Esophagus muscularis mucosa (tissue), 4 donors: ENCODE measurements around the gene PTPN4. TPM values are rescaled to one million over a fixed set of nuclear protein-coding genes. Genes with fewer than 3 reads are reported as not detected.

Experiments used
- DNase-seq: peaks from one replicate; pipeline ENCODE4 v3.0.0-alpha.2; 2017; ENCODE audit errors: extremely low spot score
- H3K27ac ChIP-seq, 4 donors: fragments of 200-600 bp; sonication (generic); replicated peaks in 1 of 4; 1 replicate in 3 of 4; 2 replicates in 1 of 4; pipeline ENCODE4 v1.5.1; 2016 to 2019; ENCODE audit warnings: mild to moderate bottlenecking in 1 of 4
- H3K27me3 ChIP-seq, 4 donors: fragments of 200-600 bp; sonication (generic); one replicate each; pipeline versions ENCODE4 v1.5.1 to v1.6.0; 2016 to 2019
- H3K36me3 ChIP-seq, 4 donors: fragments of 200-600 bp; sonication (generic); one replicate each; pipeline ENCODE4 v1.5.1; 2016 to 2019
- H3K4me1 ChIP-seq, 4 donors: fragments of 200-600 bp; sonication (generic); one replicate each; pipeline ENCODE4 v1.5.1; 2016 to 2019
- H3K4me3 ChIP-seq, 4 donors: fragments of 200-600 bp; sonication (generic); 1 replicate in 2 of 4; 2 replicates in 2 of 4; pipeline ENCODE4 v1.5.1; 2016 to 2019; ENCODE audit warnings: mild to moderate bottlenecking in 4 of 4, moderate library complexity in 1 of 4
- H3K9me3 ChIP-seq, 4 donors: fragments of 200-600 bp; sonication (generic); 1 replicate in 3 of 4; 2 replicates in 1 of 4; pipeline ENCODE4 v1.5.1; 2016 to 2019
- EP300 ChIP-seq: sonication (generic); formaldehyde crosslinking; IDR thresholded peaks from one replicate; pipeline ENCODE4 v1.6.1; 2017; ENCODE audit warnings: antibody characterized with exemption
- POLR2A ChIP-seq: fragments of 450-650 bp; IDR thresholded peaks from one replicate; pipeline ENCODE4 v1.6.1; 2017; ENCODE audit warnings: antibody characterized with exemption, moderate library complexity, mild to moderate bottlenecking, low read depth
- POLR2AphosphoS5 ChIP-seq, 2 donors: sonication (generic); formaldehyde crosslinking; IDR thresholded peaks; one replicate each; pipeline ENCODE4 v1.6.1; 2017; ENCODE audit warnings: antibody characterized with exemption in 2 of 2
- WGBS: methylation state at CpG from one replicate; pipeline ENCODE4 v1.1.5; 2018; 5-methylcytosine and 5-hydroxymethylcytosine counted together
- intact Hi-C: fragments of 100-400 bp; cut with DNase I; formaldehyde crosslinking; loops from one replicate; pipeline ENCODE4 v1.15.1; 2023
- total RNA-seq, 4 donors: library from RNA; depleted of rRNA; stranded (reverse); fragments of >200 nt; gene quantifications; one replicate each; pipeline versions ENCODE4 v1.1.0 to v1.2.1, GENCODE V29; 2016
- TF ChIP-seq, protein P1 (sequence below), 3 experiments: fragments of 200-600 bp in 2 of 3; fragments of 450-650 bp in 1 of 3; sonication (generic) in 2 of 3; IDR thresholded peaks; one replicate each; pipeline ENCODE4 v1.5.1; 2017 to 2019; ENCODE audit warnings: antibody characterized with exemption in 3 of 3, mild to moderate bottlenecking in 2 of 3, moderate library complexity in 1 of 3

PTPN4 gene
- total RNA-seq, 4 donors from 2014 or later = 21.3 to 39.9 (median 24.7) TPM

DNA sequence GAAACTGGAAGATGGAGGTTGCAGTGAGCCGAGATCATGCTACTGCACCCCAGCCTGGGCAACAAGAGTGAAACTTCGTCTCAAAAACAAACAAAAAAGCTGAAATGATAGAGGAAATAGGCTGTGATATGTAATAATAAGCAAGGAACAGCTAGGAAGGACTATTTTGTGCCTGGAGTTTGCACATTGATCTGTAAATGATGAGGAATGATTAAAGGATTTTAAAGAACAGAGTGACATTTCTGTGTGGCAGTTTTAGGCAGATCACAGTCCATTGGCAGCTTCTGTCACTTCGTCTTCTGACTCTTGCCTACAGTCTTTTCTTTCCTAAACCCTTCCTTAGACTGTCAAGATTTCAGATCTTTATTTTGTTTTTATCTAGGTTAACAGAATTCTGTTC, 272.6 kb downstream of the PTPN4 start:
- no peak overlapping the region for H3K4me3 ChIP-seq
- H3K27me3 ChIP-seq = no peaks in the 10 kb centered on the region
- intact Hi-C loops = no loop called here
- no peaks in the 10 kb centered on the region for H3K36me3 ChIP-seq
- H3K4me1 ChIP-seq = peaks cover 0 to 14% (median 3%) of the 10 kb centered on the region in 4 donors
- no peaks in the 10 kb centered on the region for H3K9me3 ChIP-seq
- 90% methylated on average over 3 of the region's 3 CpGs for WGBS
- no peak for DNase-seq
- no peak for TF ChIP-seq EP300
- no peak for TF ChIP-seq POLR2AphosphoS5 (IDR thresholded peaks at IDR 0.05)
- TF ChIP-seq, protein P1, sequence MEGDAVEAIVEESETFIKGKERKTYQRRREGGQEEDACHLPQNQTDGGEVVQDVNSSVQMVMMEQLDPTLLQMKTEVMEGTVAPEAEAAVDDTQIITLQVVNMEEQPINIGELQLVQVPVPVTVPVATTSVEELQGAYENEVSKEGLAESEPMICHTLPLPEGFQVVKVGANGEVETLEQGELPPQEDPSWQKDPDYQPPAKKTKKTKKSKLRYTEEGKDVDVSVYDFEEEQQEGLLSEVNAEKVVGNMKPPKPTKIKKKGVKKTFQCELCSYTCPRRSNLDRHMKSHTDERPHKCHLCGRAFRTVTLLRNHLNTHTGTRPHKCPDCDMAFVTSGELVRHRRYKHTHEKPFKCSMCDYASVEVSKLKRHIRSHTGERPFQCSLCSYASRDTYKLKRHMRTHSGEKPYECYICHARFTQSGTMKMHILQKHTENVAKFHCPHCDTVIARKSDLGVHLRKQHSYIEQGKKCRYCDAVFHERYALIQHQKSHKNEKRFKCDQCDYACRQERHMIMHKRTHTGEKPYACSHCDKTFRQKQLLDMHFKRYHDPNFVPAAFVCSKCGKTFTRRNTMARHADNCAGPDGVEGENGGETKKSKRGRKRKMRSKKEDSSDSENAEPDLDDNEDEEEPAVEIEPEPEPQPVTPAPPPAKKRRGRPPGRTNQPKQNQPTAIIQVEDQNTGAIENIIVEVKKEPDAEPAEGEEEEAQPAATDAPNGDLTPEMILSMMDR (IDR thresholded peaks at IDR 0.05) = no peak
- TF ChIP-seq POLR2A = no peak
- no peak overlapping the region for H3K27ac ChIP-seq

Other genes with a start within 250 kb of the PTPN4 start
- not detected for gene SCTR, start 235.4 kb upstream of the PTPN4 start, total RNA-seq
- gene CFAP221, start 215.5 kb upstream of the PTPN4 start, total RNA-seq = under 1 TPM; 0.17 to 0.97 (median 0.29) TPM
- 10 to 100 TPM in 1 of 4 donors, 1 to 10 TPM in 3; 3.6 to 11.0 (median 6.1) TPM for gene TMEM177, start 80.7 kb upstream of the PTPN4 start, total RNA-seq